ENCODE measurements around the gene ANKIB1.
"Not testable (repeated sequence)": the region's sequence is repeated elsewhere in the genome, so short reads cannot be mapped to it uniquely, and the experiment has no call there.

ANKIB1 gene

DNA sequence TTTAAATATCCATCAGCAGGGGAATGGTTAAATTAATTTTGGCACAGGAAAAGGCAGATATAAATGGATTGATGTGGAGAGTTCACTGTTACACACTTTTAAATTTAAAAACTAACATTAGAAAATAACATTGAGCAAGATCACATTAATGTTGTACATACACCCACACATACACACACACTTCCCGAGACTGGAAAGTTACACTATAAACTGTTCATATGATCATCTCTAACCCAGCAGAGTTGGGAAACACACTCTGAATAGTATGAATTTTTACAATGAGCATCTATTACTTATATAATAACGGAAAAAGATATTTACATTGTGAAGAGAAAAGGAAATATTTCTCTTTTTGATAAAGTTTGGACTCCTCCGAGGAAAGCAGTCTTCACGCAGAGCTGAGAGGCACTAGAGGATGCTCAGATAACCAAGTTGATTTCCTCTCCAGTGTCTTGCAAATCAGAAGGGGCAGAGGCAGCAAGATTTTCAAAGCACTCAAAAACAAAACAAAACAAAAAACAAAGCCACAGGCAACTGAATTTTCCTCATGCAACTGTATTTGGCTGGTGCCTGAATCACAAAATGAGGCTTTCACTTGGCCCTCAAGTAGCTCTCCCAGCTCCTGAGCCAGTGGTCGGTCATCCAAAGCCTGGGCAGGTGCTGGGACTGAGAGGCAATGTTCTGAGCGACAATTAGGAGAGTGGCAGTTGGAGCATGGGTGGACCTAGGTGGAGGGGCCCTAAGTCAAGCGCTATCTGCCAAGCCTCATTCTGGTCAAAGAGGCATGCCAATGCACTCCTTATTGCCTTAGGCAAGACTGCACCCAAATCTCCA, 191.1 kb downstream of the ANKIB1 start:
- TF ChIP-seq, protein P1, sequence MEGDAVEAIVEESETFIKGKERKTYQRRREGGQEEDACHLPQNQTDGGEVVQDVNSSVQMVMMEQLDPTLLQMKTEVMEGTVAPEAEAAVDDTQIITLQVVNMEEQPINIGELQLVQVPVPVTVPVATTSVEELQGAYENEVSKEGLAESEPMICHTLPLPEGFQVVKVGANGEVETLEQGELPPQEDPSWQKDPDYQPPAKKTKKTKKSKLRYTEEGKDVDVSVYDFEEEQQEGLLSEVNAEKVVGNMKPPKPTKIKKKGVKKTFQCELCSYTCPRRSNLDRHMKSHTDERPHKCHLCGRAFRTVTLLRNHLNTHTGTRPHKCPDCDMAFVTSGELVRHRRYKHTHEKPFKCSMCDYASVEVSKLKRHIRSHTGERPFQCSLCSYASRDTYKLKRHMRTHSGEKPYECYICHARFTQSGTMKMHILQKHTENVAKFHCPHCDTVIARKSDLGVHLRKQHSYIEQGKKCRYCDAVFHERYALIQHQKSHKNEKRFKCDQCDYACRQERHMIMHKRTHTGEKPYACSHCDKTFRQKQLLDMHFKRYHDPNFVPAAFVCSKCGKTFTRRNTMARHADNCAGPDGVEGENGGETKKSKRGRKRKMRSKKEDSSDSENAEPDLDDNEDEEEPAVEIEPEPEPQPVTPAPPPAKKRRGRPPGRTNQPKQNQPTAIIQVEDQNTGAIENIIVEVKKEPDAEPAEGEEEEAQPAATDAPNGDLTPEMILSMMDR (IDR thresholded peaks at IDR 0.05; ENCODE audit: low read depth, low read length), result no peak
- Histone ChIP-seq H3K36me3 (no peaks in the 10 kb centered on the region), H3K4me3 (ENCODE audit: low read depth, low read length) (no peak overlapping the region), H3K27me3 (ENCODE audit: insufficient read depth, low read depth, severe bottlenecking) (no peaks in the 10 kb centered on the region), H3K27ac (no peak overlapping the region), H3K9me3 (ENCODE audit: severe bottlenecking) (no peaks in the 10 kb centered on the region)
- DNase-seq, result no peak

DNA sequence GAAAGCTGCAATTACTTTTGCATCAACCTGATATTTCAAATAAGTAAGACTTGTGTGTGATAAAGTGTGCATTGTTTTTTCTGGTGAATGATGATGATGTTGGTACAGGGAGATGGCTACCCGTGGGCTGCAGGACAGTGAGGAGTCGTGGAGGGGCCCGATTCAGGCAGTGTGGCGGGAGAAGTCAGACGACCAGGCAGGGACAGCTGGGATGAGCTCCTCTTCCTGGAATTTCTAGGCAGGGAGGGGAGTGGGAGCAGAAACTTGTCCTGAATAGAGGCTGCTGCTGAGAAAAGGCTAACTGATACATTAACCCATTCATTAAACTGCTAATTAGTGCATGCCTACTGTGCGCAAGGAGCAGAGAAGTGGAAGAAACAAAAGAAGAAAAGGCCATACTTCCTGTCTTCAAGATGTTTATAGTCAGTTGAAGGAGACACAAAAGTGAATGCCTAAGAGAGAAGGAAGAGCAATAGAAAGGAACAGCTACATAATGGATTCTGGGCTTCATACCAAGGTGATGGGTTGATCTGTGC, 192.2 kb downstream of the ANKIB1 start:
- no peak overlapping the region for H3K27ac ChIP-seq
- TF ChIP-seq, protein P1 (IDR thresholded peaks at IDR 0.05; ENCODE audit: low read depth, low read length), result no peak
- H3K9me3 ChIP-seq (ENCODE audit: severe bottlenecking), result peaks cover 4% of the 10 kb centered on the region
- DNase-seq, result no peak
- H3K4me3 ChIP-seq (ENCODE audit: low read depth, low read length), result no peak overlapping the region
- H3K36me3 ChIP-seq, result no peaks in the 10 kb centered on the region
- H3K27me3 ChIP-seq (ENCODE audit: insufficient read depth, low read depth, severe bottlenecking), result no peaks in the 10 kb centered on the region

DNA sequence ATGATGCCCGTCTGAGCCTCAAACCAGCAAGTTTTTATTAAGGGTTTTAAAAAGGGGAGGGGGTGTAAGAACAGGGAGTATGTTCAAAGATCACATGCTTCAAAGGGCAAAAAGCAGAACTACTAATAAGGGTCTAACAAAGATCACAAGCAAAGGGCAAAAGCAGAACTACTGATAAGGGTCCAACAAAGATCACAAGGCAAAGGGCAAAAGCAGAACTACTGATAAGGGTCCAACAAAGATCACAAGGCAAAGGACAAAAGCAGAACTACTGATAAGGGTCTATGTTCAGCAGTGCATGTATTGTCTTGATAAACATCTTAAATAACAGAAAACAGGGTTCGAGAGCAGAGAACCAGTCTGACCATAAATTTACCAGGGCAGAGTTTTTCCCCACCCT, 196.9 kb downstream of the ANKIB1 start:
- DNase-seq; H3K4me3 ChIP-seq (ENCODE audit: low read depth, low read length); H3K27ac ChIP-seq; H3K9me3 ChIP-seq (ENCODE audit: severe bottlenecking); H3K36me3 ChIP-seq; H3K27me3 ChIP-seq (ENCODE audit: insufficient read depth, low read depth, severe bottlenecking): not testable (repeated sequence)

DNA sequence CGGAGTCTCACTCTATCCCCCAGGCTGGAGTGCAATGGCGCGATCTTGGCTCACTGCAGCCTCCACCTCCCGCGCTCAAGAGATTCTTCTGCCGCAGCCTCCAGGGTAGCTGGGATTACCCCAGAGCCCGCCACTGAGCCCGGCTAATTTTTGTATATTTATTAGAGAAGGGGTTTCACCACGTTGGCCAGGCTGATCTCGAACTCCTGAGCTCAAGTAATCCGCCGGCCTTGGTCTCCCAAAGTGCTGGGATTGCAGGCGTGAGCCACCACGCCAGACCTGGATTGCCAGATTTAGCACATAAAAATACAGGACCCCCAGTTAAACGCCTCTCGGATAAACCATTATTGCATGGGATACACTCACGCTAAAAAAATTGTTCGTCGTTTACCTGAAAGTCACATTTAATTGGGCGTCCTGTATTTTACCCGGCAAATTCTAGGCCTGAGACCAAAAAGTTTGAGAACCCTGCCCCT, 201.1 kb downstream of the ANKIB1 start:
- Histone ChIP-seq H3K9me3 (ENCODE audit: severe bottlenecking) (peaks cover 4% of the 10 kb centered on the region), H3K27me3 (ENCODE audit: insufficient read depth, low read depth, severe bottlenecking) (no peaks in the 10 kb centered on the region), H3K36me3 (peaks cover 36% of the 10 kb centered on the region), H3K4me3 (ENCODE audit: low read depth, low read length) (peak overlapping the region; percentile 71), H3K27ac (peak overlapping the region; percentile 95)
- no peak for DNase-seq
- TF ChIP-seq, protein P1 (IDR thresholded peaks at IDR 0.05; ENCODE audit: low read depth, low read length), result no peak

DNA sequence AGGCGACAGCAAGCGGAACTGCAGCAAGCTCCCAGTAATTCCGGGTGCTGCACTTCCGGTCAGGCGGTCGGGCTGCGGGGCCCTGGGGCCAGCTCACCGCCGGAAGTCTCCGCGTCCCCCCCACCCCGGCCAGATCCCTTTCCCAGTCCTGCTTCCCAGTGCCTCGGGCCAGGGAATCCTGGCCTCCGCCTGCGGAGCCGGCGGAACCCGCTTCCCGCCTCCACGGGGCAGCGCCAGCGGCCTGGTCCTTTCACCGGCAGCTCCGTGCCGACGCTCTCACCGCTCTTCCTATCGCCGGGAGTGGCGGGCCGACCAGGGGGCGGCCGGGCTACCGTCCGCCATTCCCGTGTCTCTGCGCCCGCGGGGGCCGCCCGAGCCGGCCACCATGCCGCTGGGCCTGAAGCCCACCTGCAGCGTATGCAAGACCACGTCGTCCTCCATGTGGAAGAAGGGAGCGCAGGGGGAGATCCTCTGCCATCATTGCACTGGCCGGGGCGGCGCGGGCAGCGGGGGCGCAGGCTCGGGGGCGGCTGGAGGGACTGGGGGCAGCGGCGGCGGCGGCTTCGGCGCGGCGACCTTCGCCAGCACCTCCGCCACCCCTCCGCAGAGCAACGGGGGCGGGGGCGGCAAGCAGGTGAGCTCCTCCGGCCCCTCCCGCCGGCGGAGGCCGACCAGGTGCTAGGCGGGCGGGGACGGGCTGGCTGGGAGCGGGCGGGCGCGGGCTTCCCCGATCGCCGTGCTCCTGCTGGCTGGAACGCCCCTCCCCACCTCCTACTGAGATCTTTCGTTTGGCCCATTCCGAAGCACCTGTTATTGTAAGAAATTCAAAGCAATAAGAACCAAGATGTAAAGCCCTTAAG, 201.8 kb downstream of the ANKIB1 start, which contains the start of gene GATAD1:
Gene GATAD1 (plus strand): TSS at position 138 of the 860 bp plus-strand sequence. CDS start 248 bp downstream, at position 386.
- TF ChIP-seq, protein P1 (IDR thresholded peaks at IDR 0.05; ENCODE audit: low read depth, low read length), result peak; percentile 80
- H3K27ac ChIP-seq, result peak within 1 kb of the TSS; percentile 95
- peak; percentile 93 for DNase-seq

More for the DNA sequence above, 201.8 kb downstream of the ANKIB1 start, which contains the start of gene GATAD1:
- H3K4me3 ChIP-seq (ENCODE audit: low read depth, low read length), result peak within 1 kb of the TSS; percentile 71
- no peaks in the 10 kb centered on the region for H3K27me3 ChIP-seq (ENCODE audit: insufficient read depth, low read depth, severe bottlenecking)
- peaks cover 43% of the 10 kb centered on the region for H3K36me3 ChIP-seq
- peaks cover 4% of the 10 kb centered on the region for H3K9me3 ChIP-seq (ENCODE audit: severe bottlenecking)

Data from WERI-Rb-1 (cell line).